Measurements from ENCODE around the gene RERE. TPM values are rescaled to one million over a fixed set of nuclear protein-coding genes. Genes with fewer than 3 reads are reported as not detected.

RERE gene
- total and polyA plus RNA-seq, 2 experiments from 2014 or later, result 148 to 170 TPM

GRCh38 chr1:8747879-8748825, 69.3 kb downstream of the RERE start:
- H3K9me2 ChIP-seq (ENCODE audit: insufficient read depth), result no peaks in the 10 kb centered on the region
- no peak overlapping the region for H3K27ac ChIP-seq (ENCODE audit: low read depth)
- ATAC-seq (no peak), DNase-seq (ENCODE audit: low spot score) (no peak)
- no peaks in the 10 kb centered on the region for H3K36me3 ChIP-seq (ENCODE audit: insufficient read depth)
- Mint-ChIP-seq H3K4me3 (no peak overlapping the region), H3K36me3 (ENCODE audit: low read depth) (no peaks in the 10 kb centered on the region), H3K9me3 (no peaks in the 10 kb centered on the region), H3K4me1 (peaks cover 7% of the 10 kb centered on the region; the same call in 2 of the 3 replicates), H3K27ac (no peak overlapping the region), H3K27me3 (ENCODE audit: insufficient read depth, low read depth, poor library complexity) (no peaks in the 10 kb centered on the region)
- H3K79me2 ChIP-seq (replicated peaks; ENCODE audit: insufficient read depth), result peaks cover 63% of the 10 kb centered on the region
- no peaks in the 10 kb centered on the region for H3K27me3 ChIP-seq (ENCODE audit: insufficient read depth)
- no peak overlapping the region for H3K4me2 ChIP-seq
- no peak overlapping the region for H2AFZ ChIP-seq
- TF ChIP-seq ZNF114 (CRISPR knock-in tag; IDR thresholded peaks at IDR 0.05), result no peak
- no peak for TF ChIP-seq ETS1 (IDR thresholded peaks at IDR 0.05)
- no peak for TF ChIP-seq NANOG (IDR thresholded peaks at IDR 0.05; ENCODE audit: borderline replicate concordance)
- no peak for TF ChIP-seq REST (IDR thresholded peaks at IDR 0.05; ENCODE audit: unreplicated experiment)
- no peak for TF ChIP-seq CREB1 (CRISPR knock-in tag; IDR thresholded peaks at IDR 0.05; ENCODE audit: low read depth)
- TF ChIP-seq EZH2phosphoT487 (IDR thresholded peaks at IDR 0.05; ENCODE audit: unreplicated experiment), result no peak
- TF ChIP-seq POLR2AphosphoS5 (IDR thresholded peaks at IDR 0.05; ENCODE audit: low read depth), result no peak
- no peak for TF ChIP-seq ZNF331 (CRISPR knock-in tag; IDR thresholded peaks at IDR 0.05; ENCODE audit: low read depth)
- TF ChIP-seq EZH2 (IDR thresholded peaks at IDR 0.05; ENCODE audit: low read depth, unreplicated experiment), result no peak
- TF ChIP-seq CTCF (conservative IDR thresholded peaks at IDR 0.05; ENCODE audit: low read depth in 2 of 2), result no peak
- TF ChIP-seq JUNB (IDR thresholded peaks at IDR 0.05; ENCODE audit: unreplicated experiment), result no peak
- no peak for TF ChIP-seq STAT1 (IDR thresholded peaks at IDR 0.05; ENCODE audit: unreplicated experiment)
- no peak for TF ChIP-seq ZNF462 (CRISPR knock-in tag; IDR thresholded peaks at IDR 0.05)
- no peak overlapping the region for H3K4me3 ChIP-seq
- peaks cover 20% of the 10 kb centered on the region for H4K20me1 ChIP-seq (replicated peaks; ENCODE audit: insufficient read depth)
- no peaks in the 10 kb centered on the region for H3K4me1 ChIP-seq (ENCODE audit: insufficient read depth)
- H3F3A ChIP-seq (replicated peaks; ENCODE audit: low read depth), result no peaks in the 10 kb centered on the region
